H1 (cell line): ENCODE results near the gene CDC42. TPM values are rescaled to one million over a fixed set of nuclear protein-coding genes. Genes with fewer than 3 reads are reported as not detected.

Source experiments
- CTCF ChIA-PET: fragments of 300-600 bp; sonication (Branson Sonifier 250); formaldehyde crosslinking; loops from one replicate; lab custom pipeline; 2021; ENCODE audit not compliant: partially characterized antibody; lab: Charles Lee
- POLR2A ChIA-PET: fragments of 300-600 bp; sonication (Branson Sonifier 250); formaldehyde crosslinking; loops from one replicate; lab custom pipeline; 2021; ENCODE audit warnings: inconsistent platforms; ENCODE audit not compliant: partially characterized antibody; lab: Charles Lee
- DNase-seq, 2 experiments: peaks; one replicate each; pipeline versions ENCODE4 v3.0.0 to v3.0.0-alpha.2; 2010 to 2022; ENCODE audit warnings: low spot score in 2 of 2, low read depth in 1 of 2, mixed read lengths in 1 of 2
- FAIRE-seq: peaks from 2 replicates; lab custom pipeline; 2011; peaks lifted over from hg19 to GRCh38; lab: Jason Lieb, UNC
- H2AFZ ChIP-seq: 2 replicates; pipeline ENCODE4 v1.8.1; 2012; ENCODE audit warnings: low read length, inconsistent platforms
- H2AK5ac ChIP-seq: 2 replicates; pipeline ENCODE4 v1.6.1; 2013; ENCODE audit warnings: low read depth, low read length
- H2BK120ac ChIP-seq: replicated peaks from 2 replicates; pipeline ENCODE3; 2013; ENCODE audit warnings: low read depth, low read length, inconsistent platforms
- H2BK12ac ChIP-seq: 2 replicates; pipeline ENCODE4 v1.6.1; 2013; ENCODE audit warnings: low read depth, low read length
- H2BK15ac ChIP-seq: 2 replicates; pipeline ENCODE4 v1.6.1; 2013; ENCODE audit warnings: low read length
- H2BK20ac ChIP-seq: 2 replicates; pipeline ENCODE4 v1.6.1; 2013; ENCODE audit warnings: low read length
- H2BK5ac ChIP-seq: 2 replicates; pipeline ENCODE4 v1.6.1; 2013; ENCODE audit warnings: low read depth, low read length
- H3K14ac ChIP-seq: 2 replicates; pipeline ENCODE4 v1.6.1; 2013; ENCODE audit warnings: inconsistent platforms; ENCODE audit not compliant: insufficient read length
- H3K18ac ChIP-seq: 2 replicates; pipeline ENCODE4 v1.6.1; 2013; ENCODE audit warnings: low read length; ENCODE audit errors: extremely low read depth
- H3K23ac ChIP-seq: 2 replicates; pipeline ENCODE4 v1.6.1; 2013; ENCODE audit warnings: inconsistent platforms; ENCODE audit not compliant: insufficient read length
- H3K23me2 ChIP-seq: 2 replicates; pipeline ENCODE4 v1.6.1; 2013; ENCODE audit warnings: low read depth, low read length
- H3K27ac ChIP-seq: 2 replicates; pipeline ENCODE4 v1.6.1; 2011; ENCODE audit warnings: low read depth, low read length, inconsistent platforms
- H3K27me3 ChIP-seq, 4 experiments: replicated peaks in 1 of 4; 1 replicate in 1 of 4; 2 replicates in 3 of 4; pipeline versions ENCODE4 v1.6.1 to v1.8.1; 2011 to 2013; ENCODE audit warnings: low read length in 3 of 4, mild to moderate bottlenecking in 3 of 4, inconsistent platforms in 2 of 4, mixed read lengths in 2 of 4, moderate library complexity in 1 of 4; ENCODE audit not compliant: control insufficient read depth in 3 of 4, insufficient read depth in 3 of 4; ENCODE audit errors: extremely low read depth in 1 of 4
- H3K36me3 ChIP-seq, 4 experiments: 2 replicates each; pipeline versions ENCODE4 v1.6.1 to v1.8.1; 2011 to 2013; ENCODE audit warnings: mild to moderate bottlenecking in 4 of 4, low read length in 3 of 4, moderate library complexity in 2 of 4, control low read depth in 1 of 4, inconsistent platforms in 1 of 4; ENCODE audit not compliant: insufficient read depth in 4 of 4, control insufficient read depth in 2 of 4
- H3K4ac ChIP-seq: replicated peaks from 2 replicates; pipeline ENCODE3; 2013; ENCODE audit warnings: low read length, low read depth, mixed read lengths, inconsistent platforms; ENCODE audit not compliant: insufficient read length
- H3K4me1 ChIP-seq, 4 experiments: replicated peaks in 1 of 4; 1 replicate in 1 of 4; 2 replicates in 3 of 4; pipeline versions ENCODE4 v1.6.1 to v1.8.1; 2011 to 2013; ENCODE audit warnings: low read length in 3 of 4, inconsistent platforms in 2 of 4, mixed read lengths in 1 of 4; ENCODE audit not compliant: insufficient read depth in 4 of 4, control insufficient read depth in 3 of 4
- H3K4me2 ChIP-seq, 2 experiments: 2 replicates each; pipeline versions ENCODE4 v1.6.1 to v1.8.1; 2011 to 2013; ENCODE audit warnings: low read depth in 2 of 2, low read length in 2 of 2, control low read depth in 1 of 2, inconsistent platforms in 1 of 2, mild to moderate bottlenecking in 1 of 2; ENCODE audit not compliant: insufficient read depth in 1 of 2
- H3K4me3 ChIP-seq, 4 experiments: fragments of 200-600, 300-600 bp in 1 of 4; sonication (generic), shearing (Covaris generic), sonication (Bioruptor Twin) in 1 of 4; 2 replicates each; pipeline versions ENCODE4 v1.5.1 to v1.8.1; 2011 to 2016; ENCODE audit warnings: low read length in 4 of 4, low read depth in 3 of 4, control low read depth in 2 of 4, inconsistent platforms in 2 of 4, mild to moderate bottlenecking in 2 of 4, mixed read lengths in 1 of 4, moderate library complexity in 1 of 4; ENCODE audit not compliant: insufficient read depth in 2 of 4; ENCODE audit errors: extremely low read depth in 1 of 4
- H3K56ac ChIP-seq: replicated peaks from 2 replicates; pipeline ENCODE3; 2013; ENCODE audit warnings: low read depth, mild to moderate bottlenecking, mixed read lengths, low read length, inconsistent platforms; ENCODE audit not compliant: insufficient read length
- H3K79me1 ChIP-seq: 2 replicates; pipeline ENCODE4 v1.6.1; 2013; ENCODE audit warnings: low read depth, low read length, control low read depth
- H3K79me2 ChIP-seq, 2 experiments: 2 replicates each; pipeline versions ENCODE4 v1.6.1 to v1.8.1; 2012 to 2013; ENCODE audit warnings: low read length in 2 of 2, mild to moderate bottlenecking in 2 of 2, inconsistent platforms in 1 of 2; ENCODE audit not compliant: insufficient read depth in 2 of 2, control insufficient read depth in 1 of 2
- H3K9ac ChIP-seq, 4 experiments: replicated peaks in 1 of 4; 1 replicate in 1 of 4; 2 replicates in 3 of 4; pipeline versions ENCODE4 v1.6.1 to v1.8.1; 2011 to 2013; ENCODE audit warnings: low read depth in 3 of 4, low read length in 3 of 4, control low read depth in 2 of 4, mild to moderate bottlenecking in 2 of 4, moderate library complexity in 2 of 4, inconsistent platforms in 1 of 4; ENCODE audit errors: extremely low read depth in 1 of 4
- H3K9me3 ChIP-seq, 2 experiments: 2 replicates each; pipeline versions ENCODE4 v1.6.1 to v1.8.1; 2012 to 2013; ENCODE audit warnings: mild to moderate bottlenecking in 2 of 2, moderate library complexity in 2 of 2, control low read depth in 1 of 2, inconsistent platforms in 1 of 2, low read depth in 1 of 2, low read length in 1 of 2, mixed read lengths in 1 of 2; ENCODE audit not compliant: insufficient read depth in 2 of 2
- H4K20me1 ChIP-seq, 2 experiments: replicated peaks in 1 of 2; 2 replicates each; pipeline versions ENCODE3 to v1.8.1; 2011 to 2013; ENCODE audit warnings: inconsistent platforms in 2 of 2, low read length in 2 of 2, mild to moderate bottlenecking in 1 of 2; ENCODE audit not compliant: insufficient read depth in 2 of 2, control insufficient read depth in 1 of 2
- H4K5ac ChIP-seq: 2 replicates; pipeline ENCODE4 v1.6.1; 2013; ENCODE audit warnings: low read length, low read depth, mixed read lengths, inconsistent platforms; ENCODE audit not compliant: insufficient read length
- H4K8ac ChIP-seq: 2 replicates; pipeline ENCODE4 v1.8.0; 2013; ENCODE audit warnings: mild to moderate bottlenecking, moderate library complexity, low read length, inconsistent platforms; ENCODE audit not compliant: insufficient read depth; ENCODE audit errors: extremely low read depth
- H4K91ac ChIP-seq: replicated peaks from 2 replicates; pipeline ENCODE3; 2013; ENCODE audit warnings: low read length, mixed read lengths, inconsistent platforms; ENCODE audit not compliant: insufficient read length
- SIX5 ChIP-seq: IDR thresholded peaks from 2 replicates; pipeline ENCODE4 v1.6.1; 2011; ENCODE audit warnings: mild to moderate bottlenecking, low read depth, low read length
- WGBS, 2 experiments: shearing (Covaris generic) in 1 of 2; methylation state at CpG; one replicate each; pipeline versions ENCODE4 v1.1.6 to v1.1.7; 2013 to 2015; ENCODE audit warnings: low lambda C conversion rate in 2 of 2, mixed read lengths in 2 of 2, inconsistent platforms in 1 of 2, low coverage in 1 of 2, missing lambda C conversion rate in 1 of 2; ENCODE audit not compliant: insufficient replicate concordance in 2 of 2, insufficient coverage in 1 of 2, insufficient read length in 1 of 2; ENCODE audit errors: extremely low coverage in 1 of 2, missing lambda C conversion rate in 1 of 2; 5-methylcytosine and 5-hydroxymethylcytosine counted together
- polyA plus RNA-seq, 7 experiments: library from polyadenylated mRNA; depleted of rRNA in 3 of 7; stranded (reverse) in 5 of 7; unstranded in 2 of 7; fragments of >200 nt in 5 of 7; fragments of 200-250 nt in 2 of 7; gene quantifications; 1 replicate in 5 of 7; 2 replicates in 1 of 7; 4 replicates in 1 of 7; pipeline versions ENCODE4 v1.2.1 to v1.2.3, GENCODE V29; 2011 to 2013; ENCODE audit warnings: missing spikeins in 2 of 7, mixed read lengths in 2 of 7
- total RNA-seq: library from RNA; stranded (reverse); fragmentation: NEBNext Ultra II Directional; extraction: Animal tissue kit (Norgen Biotek cat#: 25700); gene quantifications from 2 replicates; pipeline ENCODE4 v1.2.1, GENCODE V29; 2021

The CDC42 gene
- total and polyA plus RNA-seq, 2 of the 8 experiments (the other 6 are each of a cell fraction or from before 2014, with no cell fraction given): 110 to 179 TPM

DNA sequence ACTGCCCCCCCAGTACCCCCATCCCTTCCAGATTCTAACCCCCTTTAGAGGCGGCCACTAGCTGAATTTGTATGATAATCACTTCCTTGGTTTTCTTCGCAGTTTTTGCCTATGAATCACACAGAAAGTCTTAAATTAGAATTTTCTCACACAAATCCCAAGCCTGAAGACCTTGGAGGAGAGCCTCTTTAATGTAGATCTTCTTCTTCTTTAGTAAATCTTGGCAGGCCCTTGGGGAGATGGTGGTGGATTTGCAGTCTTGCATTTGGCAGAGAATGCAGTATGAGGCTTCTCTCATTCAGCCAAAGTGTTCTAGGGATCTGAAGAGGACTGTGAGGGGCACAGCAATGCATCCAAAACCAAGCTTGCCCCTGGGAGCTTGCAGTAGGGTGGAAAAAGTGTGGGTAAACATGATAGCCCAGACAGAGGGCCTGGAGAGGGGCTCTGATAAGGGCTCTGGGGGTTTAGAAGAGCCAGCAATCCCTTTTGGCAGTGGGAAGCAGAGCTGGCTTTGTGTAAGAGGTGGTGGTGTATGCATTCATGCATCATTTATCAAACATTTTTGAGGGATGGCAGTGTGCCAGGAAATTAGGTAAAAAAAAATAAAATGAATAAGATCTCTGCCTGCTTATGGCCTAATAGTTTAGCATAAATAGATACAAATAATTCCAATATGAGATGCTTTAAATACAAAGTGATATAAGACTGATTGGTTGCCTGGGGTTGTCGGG, 7.7 kb upstream of the CDC42 start:
- ChIA-PET POLR2A (no interaction called here), CTCF (interaction anchor here (0.7 to 2.2 kb wide), 2 partner anchors 21 to 176 kb away, joined by 3 to 7 read pairs; no protein-coding TSS in a partner anchor)
- no peaks in the 10 kb centered on the region for H3K9me3 ChIP-seq
- no peaks in the 10 kb centered on the region for H3K36me3 ChIP-seq
- no peaks in the 10 kb centered on the region for H3K79me2 ChIP-seq
- DNase-seq (no peak), FAIRE-seq (no peak)
- H3K27me3 ChIP-seq: no peaks in the 10 kb centered on the region
- H3K9ac ChIP-seq: no peak overlapping the region
- H4K5ac ChIP-seq: no peak overlapping the region
- H3K14ac ChIP-seq: no peak overlapping the region
- H3K79me1 ChIP-seq: no peaks in the 10 kb centered on the region
- H3K4ac ChIP-seq: no peak overlapping the region
- WGBS, 2 experiments: 53% methylated on average over 3 of the region's 3 CpGs; no CpG with 5 or more reads in 1 of the 2 experiments
- H2BK12ac ChIP-seq: 0 out of 2 replicates have a peak overlapping the region, but pooled peaks have one; percentile 84
- H2BK15ac ChIP-seq: no peak overlapping the region
- TF ChIP-seq SIX5: no peak
- H3K23ac ChIP-seq: no peak overlapping the region
- no peak overlapping the region for H4K8ac ChIP-seq
- no peaks in the 10 kb centered on the region for H4K20me1 ChIP-seq
- no peak overlapping the region for H2AFZ ChIP-seq
- peak overlapping the region; percentile 90 for H2BK20ac ChIP-seq
- H2BK5ac ChIP-seq: no peak overlapping the region
- no peak overlapping the region for H3K4me3 ChIP-seq
- H2AK5ac ChIP-seq: no peak overlapping the region
- no peak overlapping the region for H3K27ac ChIP-seq
- H3K4me1 ChIP-seq: peaks cover 0 to 11% (median 6%) of the 10 kb centered on the region in 4 experiments; a peak in 5 of 7 replicates
- H3K4me2 ChIP-seq: 0 out of 4 replicates have a peak overlapping the region, but pooled peaks of 1 of the 2 experiments have one; percentile 14
- H3K23me2 ChIP-seq: no peaks in the 10 kb centered on the region
- no peak overlapping the region for H3K56ac ChIP-seq
- no peak overlapping the region for H2BK120ac ChIP-seq
- no peak overlapping the region for H3K18ac ChIP-seq
- H4K91ac ChIP-seq: peak overlapping the region; percentile 11
